Right renal pelvis (tissue), 4 donors: ENCODE data around the gene LDAH. TPM values are rescaled to one million over a fixed set of nuclear protein-coding genes. Genes with fewer than 3 reads are reported as not detected.

Experiments
- DNase-seq, 4 donors: peaks; one replicate each; pipeline ENCODE4 v3.0.0-alpha.2; 2013; ENCODE audit warnings: low read depth in 4 of 4, low spot score in 3 of 4, missing footprints in 1 of 4
- polyA plus RNA-seq, 4 donors: library from polyadenylated mRNA; unstranded; fragments of 120-200 nt; gene quantifications; one replicate each; pipeline ENCODE4 v1.2.1, GENCODE V29; 2013; ENCODE audit not compliant: insufficient read length in 4 of 4

LDAH gene
- 10 to 100 TPM; 37.2 to 45.5 (median 40.6) TPM for polyA plus RNA-seq

- peak; percentile 90 to 93 (median 92) for DNase-seq
Observed at GRCh38 chr2:20822535-20823490, at the start of gene LDAH. Gene LDAH, minus strand, starts transcription at chr2:20823101. Its CDS starts 21,638 bp downstream, at chr2:20801463.

GRCh38 chr2:20868377-20868776 is 45.5 kb upstream of the LDAH start:
- DNase-seq = no peak

GRCh38 chr2:20862850-20863249 is 39.9 kb upstream of the LDAH start:
- no peak for DNase-seq

- no peak for DNase-seq
Observed at GRCh38 chr2:20855456-20855855, 32.6 kb upstream of the LDAH start.

GRCh38 chr2:20852670-20853069 is 29.8 kb upstream of the LDAH start:
- DNase-seq = no peak

GRCh38 chr2:20852139-20852538 is 29.2 kb upstream of the LDAH start:
- no peak for DNase-seq

- no peak for DNase-seq
Observed at GRCh38 chr2:20844246-20844645, 21.3 kb upstream of the LDAH start.

GRCh38 chr2:20839052-20839451 is 16.2 kb upstream of the LDAH start:
- no peak for DNase-seq

- no peak for DNase-seq
Observed at GRCh38 chr2:20838016-20838415, 15.1 kb upstream of the LDAH start.

- no peak for DNase-seq
Observed at GRCh38 chr2:20836521-20836920, 13.6 kb upstream of the LDAH start.

- no peak for DNase-seq
Observed at GRCh38 chr2:20834331-20834730, 11.4 kb upstream of the LDAH start.

- DNase-seq = no peak
Observed at GRCh38 chr2:20832606-20833005, 9.7 kb upstream of the LDAH start.

GRCh38 chr2:20829861-20830260 is 7.0 kb upstream of the LDAH start:
- no peak for DNase-seq

GRCh38 chr2:20823917-20824316 is 1.0 kb upstream of the LDAH start:
- no peak for DNase-seq

GRCh38 chr2:20818820-20819219 is 4.1 kb downstream of the LDAH start:
- DNase-seq = no peak

GRCh38 chr2:20815216-20815615 is 7.7 kb downstream of the LDAH start:
- no peak for DNase-seq

GRCh38 chr2:20812779-20813178 is 10.1 kb downstream of the LDAH start:
- DNase-seq = no peak

GRCh38 chr2:20806286-20806685 is 16.6 kb downstream of the LDAH start:
- DNase-seq = no peak

- DNase-seq = no peak
Observed at GRCh38 chr2:20803974-20804373, 18.9 kb downstream of the LDAH start.

- DNase-seq = no peak
Observed at GRCh38 chr2:20803226-20803682, 19.6 kb downstream of the LDAH start.

GRCh38 chr2:20797096-20797495 is 25.8 kb downstream of the LDAH start:
- DNase-seq = no peak

GRCh38 chr2:20796374-20796791 is 26.5 kb downstream of the LDAH start:
- DNase-seq = no peak
